OCI-M1 (cell line): ENCODE data around the gene CFAP53.

Source experiments
- DNase-seq: peaks from one replicate; lab custom pipeline; 2025; lab: John Stamatoyannopoulos, UW

CFAP53 gene

GRCh38 chr18:50287441-50288347, 21.4 kb upstream of the CFAP53 start, which contains the start of gene CXXC1:
Gene CXXC1 (minus strand): TSS chr18:50287692. CDS start chr18:50287589, 103 bp downstream.
- peak; percentile 99 for DNase-seq

- DNase-seq: no peak
Measured at GRCh38 chr18:50287028-50287440, 20.7 kb upstream of the CFAP53 start.

GRCh38 chr18:50286391-50287027, 20.2 kb upstream of the CFAP53 start:
- peak; percentile 29 for DNase-seq

GRCh38 chr18:50285631-50286321, 19.5 kb upstream of the CFAP53 start:
- DNase-seq: no peak

- no peak for DNase-seq
Measured at GRCh38 chr18:50285071-50285470, 18.8 kb upstream of the CFAP53 start.

GRCh38 chr18:50284255-50284885, 18.1 kb upstream of the CFAP53 start:
- no peak for DNase-seq

- DNase-seq: no peak
Measured at GRCh38 chr18:50283469-50284209, 17.3 kb upstream of the CFAP53 start.

GRCh38 chr18:50282521-50283335, 16.4 kb upstream of the CFAP53 start:
- DNase-seq: no peak

- DNase-seq: no peak
Measured at GRCh38 chr18:50281972-50282520, 15.8 kb upstream of the CFAP53 start.

- peak; percentile 100 for DNase-seq
Measured at GRCh38 chr18:50281295-50281971, 15.1 kb upstream of the CFAP53 start, which contains the start of gene MBD1. Gene MBD1 (minus strand): TSS chr18:50281523. CDS start chr18:50279992, 1,531 bp downstream.

GRCh38 chr18:50280707-50281294, 14.5 kb upstream of the CFAP53 start:
- no peak for DNase-seq

GRCh38 chr18:50279752-50280151, 13.5 kb upstream of the CFAP53 start:
- no peak for DNase-seq

- DNase-seq: no peak
Measured at GRCh38 chr18:50277942-50278341, 11.6 kb upstream of the CFAP53 start.

GRCh38 chr18:50276452-50276851, 10.2 kb upstream of the CFAP53 start:
- DNase-seq: no peak

- DNase-seq: no peak
Measured at GRCh38 chr18:50275503-50276036, 9.3 kb upstream of the CFAP53 start.

- DNase-seq: no peak
Measured at GRCh38 chr18:50274941-50275340, 8.6 kb upstream of the CFAP53 start.

- DNase-seq: no peak
Measured at GRCh38 chr18:50274044-50274442, 7.7 kb upstream of the CFAP53 start.

GRCh38 chr18:50273203-50274043, 7.1 kb upstream of the CFAP53 start:
- no peak for DNase-seq
